Stimulated activated CD8-positive, alpha-beta memory T cell treated with anti-CD3 and anti-CD28 coated beads, Interleukin-15, amount 100 ng/mL, for 48 hours (primary cell): ENCODE results near the gene XRN1.

ENCODE experiments used
- DNase-seq, 2 donors: peaks; one replicate each; pipeline ENCODE4 v3.0.0-alpha.2; 2020; ENCODE audit warnings: low read depth in 2 of 2

Gene XRN1

GRCh38 chr3:142269767-142270166 is 178.1 kb downstream of the XRN1 start:
- no peak for DNase-seq

GRCh38 chr3:142268426-142268825 is 179.4 kb downstream of the XRN1 start:
- no peak for DNase-seq

- DNase-seq, result no peak
These were observed 180.6 kb downstream of the XRN1 start for GRCh38 chr3:142267269-142267668.

GRCh38 chr3:142263112-142263511 is 184.7 kb downstream of the XRN1 start:
- no peak for DNase-seq

- DNase-seq, result no peak
These were observed 188.5 kb downstream of the XRN1 start for GRCh38 chr3:142259359-142259758.

GRCh38 chr3:142256712-142257333 is 191.0 kb downstream of the XRN1 start:
- no peak for DNase-seq
